Measurements from ENCODE around the gene SPATA7. TPM values are rescaled to one million over a fixed set of nuclear protein-coding genes. Genes with fewer than 3 reads are reported as not detected.

Gene SPATA7
- total and polyA plus RNA-seq, 10 of the 15 experiments (the other 5 are each of a cell fraction or from before 2014, with no cell fraction given): 0.39 to 3.0 (median 2.2) TPM

DNA sequence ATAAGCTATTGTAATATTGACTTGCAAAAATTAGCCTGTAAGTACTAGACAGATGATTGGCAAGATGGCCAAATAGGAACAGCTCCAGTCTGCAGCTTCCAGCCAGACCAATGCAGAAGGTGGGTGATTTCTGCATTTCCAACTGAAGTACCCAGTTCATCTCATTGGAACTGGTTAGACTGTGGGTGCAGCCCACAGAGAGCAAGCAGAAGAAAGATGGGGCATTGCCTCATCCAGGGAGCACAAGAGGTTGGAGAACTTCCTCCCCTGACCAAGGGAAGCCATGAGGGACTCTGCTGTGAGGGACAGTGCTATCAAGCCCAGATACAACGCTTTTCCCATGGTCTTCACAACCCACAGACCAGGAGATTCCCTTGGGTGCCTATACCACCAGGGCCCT lies 16.0 kb upstream of the SPATA7 start (continued):
- TF ChIP-seq GATAD2B (conservative IDR thresholded peaks at IDR 0.05; ENCODE audit: low read depth) (no peak), SP1 (IDR thresholded peaks at IDR 0.05; ENCODE audit: low read depth, low read length) (no peak), POLR2AphosphoS2 (IDR thresholded peaks at IDR 0.05; ENCODE audit: low read depth, low read length) (no peak)

DNA sequence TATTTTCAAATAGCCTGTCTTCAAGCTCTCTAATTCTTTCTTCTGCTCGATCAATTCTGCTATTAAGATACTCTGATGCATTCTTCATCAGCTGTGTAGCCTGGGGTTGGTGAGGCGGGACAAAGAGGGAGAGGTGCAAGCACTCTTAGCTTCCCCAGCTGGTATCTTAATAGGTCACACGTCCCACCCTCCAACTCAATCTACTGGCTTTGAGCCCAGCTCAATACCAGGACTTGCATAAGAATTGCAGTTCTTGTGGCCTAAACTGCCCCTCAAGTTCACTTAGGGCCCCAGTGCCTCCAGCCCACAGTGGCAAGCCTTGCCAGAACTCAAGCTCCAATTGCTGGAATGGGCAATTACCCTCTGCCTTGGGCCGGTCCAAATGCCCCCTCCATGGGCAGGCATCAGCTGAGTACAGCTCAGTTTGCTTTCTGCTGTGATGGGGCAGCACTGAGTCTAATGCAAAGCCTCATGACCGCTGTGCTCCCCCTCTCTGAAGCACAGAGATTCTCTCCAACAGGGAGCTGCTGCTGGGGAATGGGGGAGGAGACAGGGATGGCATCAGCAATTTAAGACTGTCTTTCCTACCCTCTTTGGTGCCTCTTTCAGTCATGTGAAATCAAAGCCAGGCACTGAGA lies 5.6 kb upstream of the SPATA7 start:
- ChIA-PET CTCF (interaction anchor here (0.7 to 7.0 kb wide), 13 partner anchors 11 to 575 kb away, joined by 3 to 75 read pairs (median 4); no protein-coding TSS in a partner anchor), POLR2A (no interaction called here), RAD21 (ENCODE audit: unreplicated experiment) (interaction anchor here (0.8 to 1.3 kb wide), 5 partner anchors 190 to 435 kb away, joined by 3 to 24 read pairs (median 3); no protein-coding TSS in a partner anchor), SMC1A (ENCODE audit: uncharacterized antibody, unreplicated experiment) (interaction anchor here (0.7 to 4.2 kb wide), 7 partner anchors 13 to 434 kb away, joined by 3 to 35 read pairs (median 6); no protein-coding TSS in a partner anchor)
- no peak for FAIRE-seq
- in situ Hi-C loops (cut with MboI): no loop called here
- intact Hi-C loops (cut with micrococcal nuclease; ENCODE audit: unreplicated experiment): loop anchor here (5.0 to 10.0 kb wide), 3 partner anchors 193 to 435 kb away; no protein-coding TSS in a partner anchor
- no TSS peak for BruUV-seq (replicated peaks)
- no peak for DNase-seq (ENCODE audit: low read depth, low spot score)
- no peaks in the 10 kb centered on the region for H3K4me1 ChIP-seq (ENCODE audit: control insufficient read depth, insufficient read depth, low read length)
- H3K9me3 ChIP-seq (replicated peaks; ENCODE audit: control insufficient read depth, insufficient read depth, low read length): no peaks in the 10 kb centered on the region
- TF ChIP-seq POLR2AphosphoS2 (IDR thresholded peaks at IDR 0.05; ENCODE audit: low read depth, low read length) (no peak), SREBF2 (IDR thresholded peaks at IDR 0.05; ENCODE audit: low read length) (no peak), BCL11A (IDR thresholded peaks at IDR 0.05; ENCODE audit: low read depth, low read length) (no peak), POU2F2 (IDR thresholded peaks at IDR 0.05; ENCODE audit: borderline replicate concordance, low read depth, low read length) (no peak), EZH2 (IDR thresholded peaks at IDR 0.05; ENCODE audit: borderline replicate concordance, control insufficient read depth, low read depth, low read length) (no peak), RELA (IDR thresholded peaks at IDR 0.05; ENCODE audit: borderline replicate concordance, partially characterized antibody) (no peak), FOXK2 (IDR thresholded peaks at IDR 0.05) (no peak), NFYB (IDR thresholded peaks at IDR 0.05; ENCODE audit: insufficient read depth, low read depth, low read length) (no peak), NRF1 (conservative IDR thresholded peaks at IDR 0.05; ENCODE audit: low read depth, low read length) (no peak)
- TF ChIP-seq, protein P1, sequence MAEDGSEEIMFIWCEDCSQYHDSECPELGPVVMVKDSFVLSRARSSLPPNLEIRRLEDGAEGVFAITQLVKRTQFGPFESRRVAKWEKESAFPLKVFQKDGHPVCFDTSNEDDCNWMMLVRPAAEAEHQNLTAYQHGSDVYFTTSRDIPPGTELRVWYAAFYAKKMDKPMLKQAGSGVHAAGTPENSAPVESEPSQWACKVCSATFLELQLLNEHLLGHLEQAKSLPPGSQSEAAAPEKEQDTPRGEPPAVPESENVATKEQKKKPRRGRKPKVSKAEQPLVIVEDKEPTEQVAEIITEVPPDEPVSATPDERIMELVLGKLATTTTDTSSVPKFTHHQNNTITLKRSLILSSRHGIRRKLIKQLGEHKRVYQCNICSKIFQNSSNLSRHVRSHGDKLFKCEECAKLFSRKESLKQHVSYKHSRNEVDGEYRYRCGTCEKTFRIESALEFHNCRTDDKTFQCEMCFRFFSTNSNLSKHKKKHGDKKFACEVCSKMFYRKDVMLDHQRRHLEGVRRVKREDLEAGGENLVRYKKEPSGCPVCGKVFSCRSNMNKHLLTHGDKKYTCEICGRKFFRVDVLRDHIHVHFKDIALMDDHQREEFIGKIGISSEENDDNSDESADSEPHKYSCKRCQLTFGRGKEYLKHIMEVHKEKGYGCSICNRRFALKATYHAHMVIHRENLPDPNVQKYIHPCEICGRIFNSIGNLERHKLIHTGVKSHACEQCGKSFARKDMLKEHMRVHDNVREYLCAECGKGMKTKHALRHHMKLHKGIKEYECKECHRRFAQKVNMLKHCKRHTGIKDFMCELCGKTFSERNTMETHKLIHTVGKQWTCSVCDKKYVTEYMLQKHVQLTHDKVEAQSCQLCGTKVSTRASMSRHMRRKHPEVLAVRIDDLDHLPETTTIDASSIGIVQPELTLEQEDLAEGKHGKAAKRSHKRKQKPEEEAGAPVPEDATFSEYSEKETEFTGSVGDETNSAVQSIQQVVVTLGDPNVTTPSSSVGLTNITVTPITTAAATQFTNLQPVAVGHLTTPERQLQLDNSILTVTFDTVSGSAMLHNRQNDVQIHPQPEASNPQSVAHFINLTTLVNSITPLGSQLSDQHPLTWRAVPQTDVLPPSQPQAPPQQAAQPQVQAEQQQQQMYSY (CRISPR knock-in tag; IDR thresholded peaks at IDR 0.05): no peak
- no peak overlapping the region for H3K4me3 ChIP-seq
- 27% methylated on average over 5 of the region's 5 CpGs for WGBS (ENCODE audit: insufficient coverage, insufficient replicate concordance, low lambda C conversion rate, missing lambda C conversion rate)
- H4K20me1 ChIP-seq (ENCODE audit: control insufficient read depth, insufficient read depth): no peaks in the 10 kb centered on the region
- ATAC-seq: no peak
- no peak overlapping the region for H3K4me2 ChIP-seq (ENCODE audit: control insufficient read depth, insufficient read depth)
- no peak overlapping the region for H3K27ac ChIP-seq (ENCODE audit: control insufficient read depth, insufficient read depth)
- no peaks in the 10 kb centered on the region for H3K36me3 ChIP-seq (ENCODE audit: control insufficient read depth in 2 of 2, insufficient read depth in 2 of 2, low read length in 1 of 2)
- no peaks in the 10 kb centered on the region; a peak in 1 of 4 replicates for H3K27me3 ChIP-seq (replicated peaks in 1 of 2; ENCODE audit: control insufficient read depth in 2 of 2, insufficient read depth in 2 of 2, low read length in 1 of 2)
- no peaks in the 10 kb centered on the region for H3K79me2 ChIP-seq (ENCODE audit: control insufficient read depth, insufficient read depth, low read length)
- H3K9ac ChIP-seq (ENCODE audit: control insufficient read depth, insufficient read depth, low read length): no peak overlapping the region
- H2AFZ ChIP-seq (ENCODE audit: control insufficient read depth, low read depth, low read length): no peak overlapping the region

Measured in GM12878 (cell line).